LNCaP clone FGC (cell line): Measurements from ENCODE around the gene RILPL1.
"Not testable (repeated sequence)": the region's sequence is repeated elsewhere in the genome, so short reads cannot be mapped to it uniquely, and the experiment has no call there.

Experiments used
- DNase-seq: peaks from one replicate; pipeline ENCODE4 v3.0.0-alpha.2; 2011; ENCODE audit warnings: low read depth
- H3K4me3 ChIP-seq: 2 replicates; pipeline ENCODE4 v1.5.1; 2011; ENCODE audit warnings: mild to moderate bottlenecking, low read depth, low read length, control low read depth
- CTCF ChIP-seq: IDR thresholded peaks from 2 replicates; pipeline ENCODE4 v1.5.1; 2012; ENCODE audit warnings: mild to moderate bottlenecking; ENCODE audit not compliant: control insufficient read depth, insufficient read depth; ENCODE audit errors: extremely low read depth

Gene RILPL1

GRCh38 chr12:123533672-123534643, at the start of gene RILPL1:
RILPL1 (minus strand) TSS chr12:123533719; CDS start chr12:123533482, 237 bp downstream.
- TF ChIP-seq CTCF, result peak; percentile 44
- DNase-seq, result no peak

GRCh38 chr12:123580772-123581171, 47.3 kb upstream of the RILPL1 start:
- no peak for TF ChIP-seq CTCF
- no peak for DNase-seq
- H3K4me3 ChIP-seq, result no peak overlapping the region

More at GRCh38 chr12:123533672-123534643, at the start of gene RILPL1:
- peak within 1 kb of the TSS; percentile 63 for H3K4me3 ChIP-seq

- not testable (repeated sequence) for DNase-seq, H3K4me3 ChIP-seq
Observed at GRCh38 chr12:123578829-123579228, 45.3 kb upstream of the RILPL1 start.

- DNase-seq, result no peak
- no peak for TF ChIP-seq CTCF
- H3K4me3 ChIP-seq, result no peak overlapping the region
Observed at GRCh38 chr12:123578243-123578642, 44.7 kb upstream of the RILPL1 start.

- no peak for DNase-seq
- H3K4me3 ChIP-seq, result no peak overlapping the region
- no peak for TF ChIP-seq CTCF
Observed at GRCh38 chr12:123576611-123577010, 43.1 kb upstream of the RILPL1 start.

- no peak for DNase-seq
- no peak for TF ChIP-seq CTCF
Observed at GRCh38 chr12:123573870-123574269, 40.4 kb upstream of the RILPL1 start.

GRCh38 chr12:123572391-123572790, 38.9 kb upstream of the RILPL1 start:
- no peak overlapping the region for H3K4me3 ChIP-seq
- DNase-seq, result no peak
- TF ChIP-seq CTCF, result no peak

More at GRCh38 chr12:123573870-123574269, 40.4 kb upstream of the RILPL1 start:
- H3K4me3 ChIP-seq, result no peak overlapping the region
